Mesenchymal stem cell (in vitro differentiated cells and primary cell): ENCODE data around the gene ZC3H18.

ENCODE experiments used
- DNase-seq: peaks from one replicate; pipeline ENCODE4 v3.0.0-alpha.2; 2013
- H2AFZ ChIP-seq: one replicate; pipeline ENCODE4 v1.6.1; 2013; ENCODE audit warnings: low read depth, mild to moderate bottlenecking, control low read depth, inconsistent platforms, low read length, moderate library complexity
- H2AK5ac ChIP-seq: 2 replicates; pipeline ENCODE4 v1.6.1; 2013; ENCODE audit warnings: low read length, moderate library complexity, mild to moderate bottlenecking, inconsistent platforms; ENCODE audit not compliant: severe bottlenecking
- H2BK120ac ChIP-seq: one replicate; pipeline ENCODE4 v1.6.1; 2013; ENCODE audit warnings: low read depth, mild to moderate bottlenecking, inconsistent platforms, low read length, moderate library complexity
- H2BK12ac ChIP-seq, 2 experiments: one replicate each; pipeline ENCODE4 v1.6.1; 2013; ENCODE audit warnings: inconsistent platforms in 2 of 2, low read length in 2 of 2, mild to moderate bottlenecking in 2 of 2, moderate library complexity in 2 of 2, control low read depth in 1 of 2
- H2BK15ac ChIP-seq: one replicate; pipeline ENCODE4 v1.6.1; 2013; ENCODE audit warnings: mild to moderate bottlenecking, low read depth, inconsistent platforms; ENCODE audit not compliant: poor library complexity, severe bottlenecking
- H2BK5ac ChIP-seq: 2 replicates; pipeline ENCODE4 v1.6.1; 2013; ENCODE audit warnings: low read depth, mild to moderate bottlenecking, low read length, control low read depth, inconsistent platforms; ENCODE audit not compliant: poor library complexity, severe bottlenecking
- H3K14ac ChIP-seq, 2 experiments: one replicate each; pipeline ENCODE4 v1.6.1; 2013; ENCODE audit warnings: inconsistent platforms in 2 of 2, low read length in 2 of 2, control low read depth in 1 of 2, mild to moderate bottlenecking in 1 of 2, moderate library complexity in 1 of 2
- H3K18ac ChIP-seq, 2 experiments: one replicate each; pipeline ENCODE4 v1.6.1; 2013; ENCODE audit warnings: inconsistent platforms in 2 of 2, low read length in 2 of 2, control low read depth in 1 of 2, low read depth in 1 of 2, mild to moderate bottlenecking in 1 of 2
- H3K23ac ChIP-seq, 2 experiments: one replicate each; pipeline ENCODE4 v1.6.1; 2013; ENCODE audit warnings: inconsistent platforms in 2 of 2, low read length in 2 of 2, mild to moderate bottlenecking in 2 of 2, moderate library complexity in 2 of 2, control low read depth in 1 of 2
- H3K27ac ChIP-seq: 2 replicates; pipeline ENCODE4 v1.5.1; 2013; ENCODE audit warnings: mild to moderate bottlenecking, moderate library complexity, low read length, control low read depth, inconsistent platforms; ENCODE audit not compliant: poor library complexity, severe bottlenecking
- H3K27me3 ChIP-seq, 2 experiments: 2 replicates each; pipeline versions ENCODE4 v1.6.1 to v1.7.0; 2013; ENCODE audit warnings: low read length in 2 of 2, mild to moderate bottlenecking in 2 of 2, moderate library complexity in 2 of 2, control low read depth in 1 of 2, inconsistent platforms in 1 of 2; ENCODE audit not compliant: control insufficient read depth in 1 of 2, insufficient read depth in 1 of 2
- H3K36me3 ChIP-seq, 2 experiments: 2 replicates each; pipeline versions ENCODE4 v1.6.1 to v1.7.0; 2013; ENCODE audit warnings: low read length in 2 of 2, control low read depth in 1 of 2, inconsistent platforms in 1 of 2, low read depth in 1 of 2, mild to moderate bottlenecking in 1 of 2; ENCODE audit not compliant: insufficient read depth in 2 of 2, control insufficient read depth in 1 of 2
- H3K4ac ChIP-seq, 2 experiments: one replicate each; pipeline ENCODE4 v1.6.1; 2013; ENCODE audit warnings: inconsistent platforms in 2 of 2, low read length in 2 of 2, mild to moderate bottlenecking in 2 of 2, moderate library complexity in 2 of 2, control low read depth in 1 of 2, low read depth in 1 of 2
- H3K4me1 ChIP-seq: 2 replicates; pipeline ENCODE4 v1.6.1; 2013; ENCODE audit warnings: low read depth, low read length, control low read depth; ENCODE audit not compliant: control insufficient read depth, insufficient read depth
- H3K4me2 ChIP-seq: 2 replicates; pipeline ENCODE4 v1.6.1; 2013; ENCODE audit warnings: low read length, mild to moderate bottlenecking, inconsistent platforms; ENCODE audit not compliant: poor library complexity, severe bottlenecking
- H3K4me3 ChIP-seq, 2 experiments: 2 replicates each; pipeline versions ENCODE4 v1.5.1 to v1.7.0; 2013; ENCODE audit warnings: low read length in 2 of 2, mild to moderate bottlenecking in 2 of 2, control low read depth in 1 of 2, low read depth in 1 of 2; ENCODE audit not compliant: insufficient read depth in 1 of 2
- H3K79me1 ChIP-seq: replicated peaks from 2 replicates; pipeline ENCODE4 v1.6.1; 2013; ENCODE audit warnings: mild to moderate bottlenecking, control low read depth, low read length, inconsistent platforms; ENCODE audit not compliant: poor library complexity, severe bottlenecking
- H3K9ac ChIP-seq: 2 replicates; pipeline ENCODE4 v1.7.0; 2013; ENCODE audit warnings: mild to moderate bottlenecking, low read length, moderate library complexity
- H3K9me3 ChIP-seq: 2 replicates; pipeline ENCODE4 v1.7.0; 2013; ENCODE audit warnings: mild to moderate bottlenecking, low read length; ENCODE audit not compliant: control insufficient read depth
- H4K8ac ChIP-seq: one replicate; pipeline ENCODE4 v1.6.1; 2013; ENCODE audit warnings: inconsistent platforms, mild to moderate bottlenecking, low read length, moderate library complexity
- H4K91ac ChIP-seq: one replicate; pipeline ENCODE4 v1.6.1; 2013; ENCODE audit warnings: mild to moderate bottlenecking, low read length, inconsistent platforms
- WGBS: methylation state at CpG from one replicate; pipeline ENCODE4 v1.1.7; 2013; ENCODE audit warnings: mixed read lengths; 5-methylcytosine and 5-hydroxymethylcytosine counted together

Gene ZC3H18

GRCh38 chr16:88653596-88654362 lies 83.6 kb downstream of the ZC3H18 start:
- no peak overlapping the region for H2BK15ac ChIP-seq
- H2AFZ ChIP-seq, result no peak overlapping the region
- 92% methylated on average over 32 of the region's 32 CpGs for WGBS
- H4K91ac ChIP-seq, result no peak overlapping the region
- H4K8ac ChIP-seq, result no peak overlapping the region
- no peak overlapping the region for H2BK5ac ChIP-seq
- H3K4me3 ChIP-seq, result no peak overlapping the region
- no peak for DNase-seq
- H3K4me2 ChIP-seq, result no peak overlapping the region
- peaks cover 46% of the 10 kb centered on the region for H3K4me1 ChIP-seq
- no peak overlapping the region for H3K18ac ChIP-seq
- H2BK120ac ChIP-seq, result no peak overlapping the region
- H2BK12ac ChIP-seq, result no peak overlapping the region
- no peak overlapping the region for H3K23ac ChIP-seq
- H3K14ac ChIP-seq, result no peak overlapping the region
- peaks cover 50 to 68% of the 10 kb centered on the region in 2 experiments for H3K36me3 ChIP-seq
- no peak overlapping the region for H2AK5ac ChIP-seq
- H3K4ac ChIP-seq, result no peak overlapping the region
- no peak overlapping the region for H3K9ac ChIP-seq
- H3K27me3 ChIP-seq, result no peaks in the 10 kb centered on the region
- no peak overlapping the region for H3K27ac ChIP-seq
- peaks cover 12% of the 10 kb centered on the region for H3K79me1 ChIP-seq
- H3K9me3 ChIP-seq, result no peaks in the 10 kb centered on the region

GRCh38 chr16:88654363-88655052 lies 84.3 kb downstream of the ZC3H18 start:
- Histone ChIP-seq H4K8ac (no peak overlapping the region), H2AK5ac (no peak overlapping the region), H4K91ac (no peak overlapping the region), H3K79me1 (peaks cover 20% of the 10 kb centered on the region), H3K27ac (no peak overlapping the region), H2BK15ac (no peak overlapping the region), H3K36me3 (peaks cover 54 to 75% of the 10 kb centered on the region in 2 experiments), H2BK120ac (no peak overlapping the region), H3K9me3 (no peaks in the 10 kb centered on the region), H2BK12ac (no peak overlapping the region), H3K27me3 (no peaks in the 10 kb centered on the region), H3K23ac (no peak overlapping the region), H2AFZ (no peak overlapping the region), H3K4me3 (no peak overlapping the region), H2BK5ac (no peak overlapping the region), H3K18ac (no peak overlapping the region), H3K4me2 (no peak overlapping the region), H3K14ac (no peak overlapping the region), H3K4me1 (peaks cover 42% of the 10 kb centered on the region), H3K9ac (no peak overlapping the region), H3K4ac (no peak overlapping the region)
- no peak for DNase-seq
- 93% methylated on average over 28 of the region's 28 CpGs for WGBS

GRCh38 chr16:88655053-88655732 lies 85.0 kb downstream of the ZC3H18 start:
- Histone ChIP-seq H2BK120ac (no peak overlapping the region), H3K14ac (no peak overlapping the region), H3K4me2 (no peak overlapping the region), H3K9ac (no peak overlapping the region), H3K4me3 (no peak overlapping the region), H3K36me3 (peaks cover 57 to 75% of the 10 kb centered on the region in 2 experiments), H4K8ac (no peak overlapping the region), H3K4me1 (peaks cover 37% of the 10 kb centered on the region), H3K79me1 (peaks cover 24% of the 10 kb centered on the region), H3K27ac (no peak overlapping the region), H2BK5ac (no peak overlapping the region), H3K27me3 (no peaks in the 10 kb centered on the region), H2AK5ac (no peak overlapping the region), H2BK15ac (no peak overlapping the region), H3K23ac (no peak overlapping the region), H2AFZ (no peak overlapping the region), H4K91ac (no peak overlapping the region), H2BK12ac (no peak overlapping the region), H3K18ac (no peak overlapping the region), H3K4ac (no peak overlapping the region), H3K9me3 (no peaks in the 10 kb centered on the region)
- WGBS, result 95% methylated on average over 50 of the region's 50 CpGs
- DNase-seq, result no peak

GRCh38 chr16:88655733-88656281 lies 85.6 kb downstream of the ZC3H18 start:
- Histone ChIP-seq H2AK5ac (no peak overlapping the region), H3K23ac (no peak overlapping the region), H2BK5ac (no peak overlapping the region), H3K9ac (no peak overlapping the region), H2BK12ac (no peak overlapping the region), H3K18ac (no peak overlapping the region), H3K27ac (no peak overlapping the region), H4K91ac (no peak overlapping the region), H3K4me2 (peak overlapping the region; percentile 8), H2BK120ac (no peak overlapping the region), H3K9me3 (no peaks in the 10 kb centered on the region), H3K27me3 (no peaks in the 10 kb centered on the region), H4K8ac (no peak overlapping the region), H3K4me3 (no peak overlapping the region), H3K4me1 (peaks cover 37% of the 10 kb centered on the region), H2AFZ (no peak overlapping the region), H3K36me3 (peaks cover 58 to 75% of the 10 kb centered on the region in 2 experiments), H3K4ac (no peak overlapping the region), H3K79me1 (peaks cover 24% of the 10 kb centered on the region), H3K14ac (no peak overlapping the region), H2BK15ac (no peak overlapping the region)
- DNase-seq, result no peak
- 94% methylated on average over 29 of the region's 29 CpGs for WGBS
